GM12878 (cell line): Measurements from ENCODE around the gene PPOX. TPM values are rescaled to one million over a fixed set of nuclear protein-coding genes. Genes with fewer than 3 reads are reported as not detected.

Source experiments
- BACH1 ChIP-seq: fragments of 450-650 bp; IDR thresholded peaks from 2 replicates; pipeline ENCODE4 v1.6.1; 2017; ENCODE audit warnings: mild to moderate bottlenecking, borderline replicate concordance
- BHLHE40 ChIP-seq, 2 experiments: fragments of 450-650 bp in 1 of 2; IDR thresholded peaks; 2 replicates each; pipeline ENCODE4 v1.6.1; 2011 to 2017; ENCODE audit warnings: low read depth in 2 of 2, borderline replicate concordance in 1 of 2, improper control_type of control experiment in 1 of 2, low read length in 1 of 2, mild to moderate bottlenecking in 1 of 2
- BMI1 ChIP-seq: fragments of 450-650 bp; IDR thresholded peaks from 2 replicates; pipeline ENCODE4 v1.6.1; 2016; ENCODE audit warnings: mild to moderate bottlenecking, moderate library complexity, borderline replicate concordance
- E4F1 ChIP-seq: fragments of 450-650 bp; IDR thresholded peaks from 2 replicates; pipeline ENCODE4 v1.6.1; 2018; ENCODE audit warnings: borderline replicate concordance, mild to moderate bottlenecking; ENCODE audit not compliant: partially characterized antibody
- FOS ChIP-seq: IDR thresholded peaks from 3 replicates; pipeline ENCODE4 v1.6.1; 2011; ENCODE audit warnings: borderline replicate concordance; ENCODE audit not compliant: insufficient read length; ENCODE audit errors: extremely low read depth
- IRF4 ChIP-seq: IDR thresholded peaks from 2 replicates; pipeline ENCODE4 v1.6.1; 2011; ENCODE audit warnings: low read depth, low read length
- JUNB ChIP-seq: IDR thresholded peaks from 2 replicates; pipeline ENCODE4 v1.6.1; 2016; ENCODE audit warnings: antibody characterized with exemption, mild to moderate bottlenecking
- NFIC ChIP-seq: IDR thresholded peaks from 2 replicates; pipeline ENCODE4 v1.6.1; 2012; ENCODE audit warnings: low read depth, mild to moderate bottlenecking, inconsistent platforms, low read length, moderate library complexity
- NFXL1 ChIP-seq: fragments of 450-650 bp; IDR thresholded peaks from 2 replicates; pipeline ENCODE4 v1.6.1; 2017; ENCODE audit warnings: antibody characterized with exemption, mild to moderate bottlenecking, borderline replicate concordance
- NKRF ChIP-seq: fragments of 450-650 bp; conservative IDR thresholded peaks from 2 replicates; pipeline ENCODE4 v1.6.1; 2017; ENCODE audit warnings: mild to moderate bottlenecking, moderate library complexity
- NR2C2 ChIP-seq: IDR thresholded peaks from 2 replicates; pipeline ENCODE4 v1.6.1; 2011; ENCODE audit warnings: borderline replicate concordance, low read depth; ENCODE audit not compliant: control insufficient read depth, insufficient read length
- POLR2AphosphoS5 ChIP-seq: IDR thresholded peaks from 2 replicates; pipeline ENCODE4 v1.6.1; 2011; ENCODE audit warnings: mild to moderate bottlenecking, low read length, inconsistent platforms
- POU2F2 ChIP-seq: IDR thresholded peaks from 3 replicates; pipeline ENCODE4 v1.6.1; 2011; ENCODE audit warnings: low read depth, mild to moderate bottlenecking, low read length, borderline replicate concordance
- RUNX3 ChIP-seq: IDR thresholded peaks from 2 replicates; pipeline ENCODE4 v1.6.1; 2012; ENCODE audit warnings: low read length, inconsistent platforms
- SIX5 ChIP-seq: IDR thresholded peaks from 2 replicates; pipeline ENCODE4 v1.6.1; 2011; ENCODE audit warnings: mild to moderate bottlenecking, low read depth, low read length, moderate library complexity; ENCODE audit not compliant: severe bottlenecking
- SMC3 ChIP-seq: IDR thresholded peaks from 2 replicates; pipeline ENCODE4 v1.6.1; 2011; ENCODE audit warnings: low read length, improper control_type of control experiment, borderline replicate concordance
- SP1 ChIP-seq: IDR thresholded peaks from one replicate; pipeline ENCODE4 v1.6.1; 2011; ENCODE audit warnings: low read depth, low read length
- SREBF1 ChIP-seq: IDR thresholded peaks from 2 replicates; pipeline ENCODE4 v1.6.1; 2012; ENCODE audit warnings: mild to moderate bottlenecking, low read length
- SUZ12 ChIP-seq: fragments of 200-600 bp; sonication (generic); IDR thresholded peaks from one replicate; pipeline ENCODE4 v1.6.1; 2018; ENCODE audit warnings: antibody characterized with exemption, mild to moderate bottlenecking; ENCODE audit not compliant: unreplicated experiment
- TBL1XR1 ChIP-seq: IDR thresholded peaks from 2 replicates; pipeline ENCODE4 v1.6.1; 2012; ENCODE audit warnings: low read depth, low read length, improper control_type of control experiment
- ZNF24 ChIP-seq: fragments of 450-650 bp; IDR thresholded peaks from 2 replicates; pipeline ENCODE4 v1.6.1; 2017; ENCODE audit warnings: antibody characterized with exemption, mild to moderate bottlenecking
- ZNF687 ChIP-seq: fragments of 450-650 bp; IDR thresholded peaks from 2 replicates; pipeline ENCODE4 v1.6.1; 2017; ENCODE audit warnings: mild to moderate bottlenecking, moderate library complexity
- polyA plus RNA-seq, 11 experiments: library from polyadenylated mRNA; depleted of rRNA in 4 of 11; unstranded in 6 of 11; stranded (reverse) in 5 of 11; fragments of >200 nt; fragmentation: Nextera tagmentation in 4 of 11; fragmentation: Illumina TruSeq in 1 of 11; extraction: Ambion mirVana in 4 of 11; extraction: Trizol in 1 of 11; gene quantifications; 1 replicate in 1 of 11; 2 replicates in 10 of 11; pipeline versions ENCODE4 v1.2.1 to v1.2.3, GENCODE V29; 2011 to 2016; ENCODE audit warnings: inconsistent platforms in 2 of 11, missing spikeins in 2 of 11, low read depth in 1 of 11
- total RNA-seq, 4 experiments: library from RNA; depleted of rRNA in 3 of 4; stranded (reverse); fragments of >200 nt in 3 of 4; fragmentation: Illumina TruSeq in 1 of 4; extraction: Trizol in 1 of 4; gene quantifications; 2 replicates each; pipeline versions ENCODE4 v1.2.1 to v1.2.3, GENCODE V29; 2013 to 2021

PPOX gene
- total and polyA plus RNA-seq, 10 of the 15 experiments (the other 5 are each of a cell fraction or from before 2014, with no cell fraction given): 8.9 to 31.5 (median 20.3) TPM

GRCh38 chr1:161201836-161202712 is 35.8 kb downstream of the PPOX start, which contains the start of gene NDUFS2 (continued):
- TF ChIP-seq POU2F2: 0 out of 3 replicates have a peak, but pooled peaks have one; percentile 58
- peak; percentile 58 for TF ChIP-seq RUNX3
- peak; percentile 95 for TF ChIP-seq SIX5
- TF ChIP-seq NKRF: peak; percentile 65
- no peak for TF ChIP-seq BHLHE40 (IDR thresholded peaks at IDR 0.05; ENCODE audit: borderline replicate concordance in 1 of 2, low read depth in 2 of 2, low read length in 1 of 2)
- no peak for TF ChIP-seq JUNB
- no peak for TF ChIP-seq FOS
- no peak for TF ChIP-seq NFIC
- peak; percentile 75 for TF ChIP-seq E4F1
- no peak for TF ChIP-seq IRF4
- TF ChIP-seq ZNF687: peak; percentile 84
- TF ChIP-seq ZNF24: no peak
- peak; percentile 37 for TF ChIP-seq SP1
- 0 out of 2 replicates have a peak, but pooled peaks have one; percentile 35 for TF ChIP-seq BACH1
- TF ChIP-seq POLR2AphosphoS5: peak; percentile 87
- TF ChIP-seq SMC3: no peak
- no peak; the same call in 1 of the 2 replicates for TF ChIP-seq SREBF1
- TF ChIP-seq NFXL1: no peak
- no peak for TF ChIP-seq NR2C2
- no peak for TF ChIP-seq SUZ12
- TF ChIP-seq BMI1: no peak
- TF ChIP-seq TBL1XR1: no peak; the same call in 1 of the 2 replicates
